ENCODE data around the gene DCST2.

Gene DCST2

GRCh38 chr1:155010211-155010918, 23.2 kb downstream of the DCST2 start:
- TF ChIP-seq TAF1 (IDR thresholded peaks at IDR 0.05; ENCODE audit: borderline replicate concordance, insufficient read depth, low read length) (no peak), SIN3A (IDR thresholded peaks at IDR 0.05; ENCODE audit: borderline replicate concordance, insufficient read depth, low read length) (no peak)

GRCh38 chr1:155009742-155010141, 23.8 kb downstream of the DCST2 start:
- TF ChIP-seq FOXP2 (optimal IDR thresholded peaks at IDR 0.05; ENCODE audit: borderline replicate concordance, extremely low read depth, extremely low read length, insufficient read depth) (no peak), TAF1 (IDR thresholded peaks at IDR 0.05; ENCODE audit: borderline replicate concordance, insufficient read depth, low read length) (no peak), REST (IDR thresholded peaks at IDR 0.05; ENCODE audit: insufficient read depth in 1 of 2, low read depth in 2 of 2, low read length in 2 of 2) (no peak), SIN3A (IDR thresholded peaks at IDR 0.05; ENCODE audit: borderline replicate concordance, insufficient read depth, low read length) (no peak), POLR2AphosphoS5 (IDR thresholded peaks at IDR 0.05; ENCODE audit: low read depth, low read length) (no peak)

GRCh38 chr1:155009221-155009711, 24.3 kb downstream of the DCST2 start:
- TF ChIP-seq SIN3A (IDR thresholded peaks at IDR 0.05; ENCODE audit: borderline replicate concordance, insufficient read depth, low read length) = no peak
- no peak for TF ChIP-seq TAF1 (IDR thresholded peaks at IDR 0.05; ENCODE audit: borderline replicate concordance, insufficient read depth, low read length)
- TF ChIP-seq REST (IDR thresholded peaks at IDR 0.05; ENCODE audit: insufficient read depth in 1 of 2, low read depth in 2 of 2, low read length in 2 of 2) = no peak
- TF ChIP-seq FOXP2 (optimal IDR thresholded peaks at IDR 0.05; ENCODE audit: borderline replicate concordance, extremely low read depth, extremely low read length, insufficient read depth) = no peak
- TF ChIP-seq POLR2AphosphoS5 (IDR thresholded peaks at IDR 0.05; ENCODE audit: low read depth, low read length) = no peak

GRCh38 chr1:155008015-155008941, 25.3 kb downstream of the DCST2 start:
- TF ChIP-seq SIN3A (IDR thresholded peaks at IDR 0.05; ENCODE audit: borderline replicate concordance, insufficient read depth, low read length) = no peak
- TF ChIP-seq FOXP2 (optimal IDR thresholded peaks at IDR 0.05; ENCODE audit: borderline replicate concordance, extremely low read depth, extremely low read length, insufficient read depth) = no peak
- TF ChIP-seq TAF1 (IDR thresholded peaks at IDR 0.05; ENCODE audit: borderline replicate concordance, insufficient read depth, low read length) = no peak
- TF ChIP-seq POLR2AphosphoS5 (IDR thresholded peaks at IDR 0.05; ENCODE audit: low read depth, low read length) = no peak
- no peak for TF ChIP-seq REST (IDR thresholded peaks at IDR 0.05; ENCODE audit: insufficient read depth in 1 of 2, low read depth in 2 of 2, low read length in 2 of 2)

- no peak for TF ChIP-seq POLR2AphosphoS5 (IDR thresholded peaks at IDR 0.05; ENCODE audit: low read depth, low read length)
- TF ChIP-seq FOXP2 (optimal IDR thresholded peaks at IDR 0.05; ENCODE audit: borderline replicate concordance, extremely low read depth, extremely low read length, insufficient read depth) = no peak
- TF ChIP-seq REST (IDR thresholded peaks at IDR 0.05; ENCODE audit: insufficient read depth in 1 of 2, low read depth in 2 of 2, low read length in 2 of 2) = no peak
- TF ChIP-seq TAF1 (IDR thresholded peaks at IDR 0.05; ENCODE audit: borderline replicate concordance, insufficient read depth, low read length) = no peak
- TF ChIP-seq SIN3A (IDR thresholded peaks at IDR 0.05; ENCODE audit: borderline replicate concordance, insufficient read depth, low read length) = no peak
Measured at GRCh38 chr1:155007251-155007828, 26.2 kb downstream of the DCST2 start.

All from PFSK-1 (cell line).